Lung (tissue), 12 donors: Measurements from ENCODE around the gene KBTBD12. TPM values are rescaled to one million over a fixed set of nuclear protein-coding genes. Genes with fewer than 3 reads are reported as not detected.

ENCODE experiments used
- ATAC-seq: fragments of 200-7000 bp; cut with Tn5 transposase; one replicate; pipeline ENCODE4 v1.9.1; 2020; ENCODE audit warnings: moderate number of reproducible peaks; ENCODE audit not compliant: insufficient read depth, low FRiP score
- DNase-seq, 3 donors: peaks; one replicate each; pipeline ENCODE4 v3.0.0-alpha.2; 2013 to 2017
- H3K27ac ChIP-seq, 2 donors: one replicate each; pipeline ENCODE4 v1.5.1; 2013; ENCODE audit warnings: mild to moderate bottlenecking in 2 of 2, moderate library complexity in 2 of 2, control low read depth in 1 of 2, inconsistent platforms in 1 of 2, low read depth in 1 of 2, low read length in 1 of 2
- H3K27me3 ChIP-seq, 3 donors: one replicate each; pipeline ENCODE4 v1.5.1; 2013; ENCODE audit warnings: low read length in 2 of 3; ENCODE audit not compliant: control insufficient read depth in 3 of 3, insufficient read depth in 3 of 3
- H3K36me3 ChIP-seq, 4 donors: one replicate each; pipeline ENCODE4 v1.5.1; 2013; ENCODE audit warnings: low read length in 4 of 4, mild to moderate bottlenecking in 1 of 4, moderate library complexity in 1 of 4; ENCODE audit not compliant: control insufficient read depth in 4 of 4, insufficient read depth in 4 of 4
- H3K4me1 ChIP-seq, 5 donors: one replicate each; pipeline ENCODE4 v1.5.1; 2013; ENCODE audit warnings: low read length in 5 of 5, mild to moderate bottlenecking in 2 of 5, moderate library complexity in 1 of 5; ENCODE audit not compliant: control insufficient read depth in 5 of 5, insufficient read depth in 5 of 5
- H3K4me3 ChIP-seq: one replicate; pipeline ENCODE4 v1.5.1; 2013; ENCODE audit warnings: mild to moderate bottlenecking, control low read depth, moderate library complexity
- H3K9ac ChIP-seq, 2 donors: one replicate each; pipeline ENCODE4 v1.5.1; 2013; ENCODE audit warnings: low read length in 2 of 2, control low read depth in 1 of 2; ENCODE audit not compliant: insufficient read depth in 1 of 2
- H3K9me3 ChIP-seq, 4 donors: one replicate each; pipeline ENCODE4 v1.5.1; 2013; ENCODE audit warnings: low read length in 3 of 4, mild to moderate bottlenecking in 1 of 4, moderate library complexity in 1 of 4; ENCODE audit not compliant: control insufficient read depth in 4 of 4, insufficient read depth in 3 of 4
- WGBS, 2 donors: extraction: QIAGEN DNeasy Blood & Tissue Kit; methylation state at CpG; one replicate each; pipeline ENCODE4 v1.1.7; 2013; 5-methylcytosine and 5-hydroxymethylcytosine counted together
- polyA plus RNA-seq, 2 donors: library from polyadenylated mRNA; stranded (reverse); fragments of 200-250 nt; gene quantifications; one replicate each; pipeline ENCODE4 v1.2.1, GENCODE V29; 2013
- total RNA-seq, 2 donors: library from RNA; depleted of rRNA in 1 of 2; stranded (reverse); fragments of >200 nt in 1 of 2; gene quantifications; one replicate each; pipeline ENCODE4 v1.2.1, GENCODE V29; 2014 to 2021
- TF ChIP-seq, protein P1 (sequence below): IDR thresholded peaks from 2 replicates; pipeline ENCODE4 v1.5.1; 2012; ENCODE audit warnings: mild to moderate bottlenecking; ENCODE audit errors: control extremely low read depth, extremely low read depth
- donor health status: control.
- donor health status: control.
- donor health status: Bipolar disorder and iron deficiency.
- donor health status: healthy.
- donor health status: DM: yes; HTN: yes; CAD: no.

The KBTBD12 gene
- total and polyA plus RNA-seq, 4 donors = 0.29 to 3.1 (median 0.62) TPM

DNA sequence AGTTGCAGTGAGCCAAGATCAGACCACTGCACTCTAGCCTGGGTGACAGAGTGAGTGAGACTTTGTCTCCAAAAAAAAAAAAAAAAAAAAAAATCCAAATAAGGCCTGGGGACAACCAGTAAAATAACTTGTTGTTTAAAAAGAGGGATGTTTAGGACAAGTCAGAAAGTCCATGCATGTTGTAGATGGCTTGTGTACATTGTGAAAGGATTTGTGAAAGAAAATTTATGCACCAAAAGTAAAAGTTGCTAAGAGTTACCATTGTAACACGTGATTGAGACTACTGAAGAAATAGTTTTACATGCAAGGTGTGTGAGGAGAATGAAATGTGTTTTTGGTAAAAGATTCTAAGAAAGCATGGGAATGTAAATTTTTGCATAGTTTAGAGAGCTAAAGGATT is 101.5 kb downstream of the KBTBD12 start:
- H3K4me1 ChIP-seq = peaks cover 0 to 2% (median 0%) of the 10 kb centered on the region in 5 donors

DNA sequence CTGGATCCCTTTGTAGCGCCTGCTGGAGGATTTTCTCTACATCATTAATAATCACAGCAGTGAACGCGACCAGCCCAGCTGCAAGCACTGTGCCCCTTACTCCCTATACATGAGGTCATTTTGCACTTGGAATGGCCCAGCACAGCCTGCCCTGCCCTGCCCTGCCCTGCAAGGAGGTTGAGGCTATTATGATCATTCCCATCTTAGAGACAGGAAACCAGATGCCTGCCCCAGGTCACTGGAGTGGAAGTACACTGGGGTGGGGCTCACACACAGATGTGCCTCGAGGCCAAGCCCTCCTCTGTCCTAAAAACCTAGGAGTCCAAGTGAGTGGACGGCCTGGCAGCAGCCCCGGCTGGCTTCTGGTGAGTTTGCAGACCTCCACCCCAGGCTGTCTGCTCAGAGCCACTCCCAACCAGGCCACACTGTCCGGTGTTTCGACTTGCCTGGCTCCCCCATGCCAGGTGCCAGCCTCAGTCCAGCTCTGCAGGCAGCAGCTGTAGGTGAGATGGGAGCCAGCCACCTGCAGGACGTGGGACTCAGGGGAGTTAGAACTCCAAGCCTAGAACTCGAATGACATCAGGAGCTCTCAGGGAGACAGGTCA is 106.8 kb downstream of the KBTBD12 start:
- ATAC-seq (no peak), DNase-seq (no peak)
- Histone ChIP-seq H3K4me1 (no peaks in the 10 kb centered on the region), H3K9ac (no peak overlapping the region), H3K36me3 (no peaks in the 10 kb centered on the region), H3K27me3 (peaks cover 0 to 3% (median 0%) of the 10 kb centered on the region in 3 donors), H3K9me3 (no peaks in the 10 kb centered on the region), H3K4me3 (no peak overlapping the region), H3K27ac (no peak overlapping the region)
- 80 to 90% methylated on average over 10 of the region's 10 CpGs for WGBS, 2 donors
- TF ChIP-seq, protein P1, sequence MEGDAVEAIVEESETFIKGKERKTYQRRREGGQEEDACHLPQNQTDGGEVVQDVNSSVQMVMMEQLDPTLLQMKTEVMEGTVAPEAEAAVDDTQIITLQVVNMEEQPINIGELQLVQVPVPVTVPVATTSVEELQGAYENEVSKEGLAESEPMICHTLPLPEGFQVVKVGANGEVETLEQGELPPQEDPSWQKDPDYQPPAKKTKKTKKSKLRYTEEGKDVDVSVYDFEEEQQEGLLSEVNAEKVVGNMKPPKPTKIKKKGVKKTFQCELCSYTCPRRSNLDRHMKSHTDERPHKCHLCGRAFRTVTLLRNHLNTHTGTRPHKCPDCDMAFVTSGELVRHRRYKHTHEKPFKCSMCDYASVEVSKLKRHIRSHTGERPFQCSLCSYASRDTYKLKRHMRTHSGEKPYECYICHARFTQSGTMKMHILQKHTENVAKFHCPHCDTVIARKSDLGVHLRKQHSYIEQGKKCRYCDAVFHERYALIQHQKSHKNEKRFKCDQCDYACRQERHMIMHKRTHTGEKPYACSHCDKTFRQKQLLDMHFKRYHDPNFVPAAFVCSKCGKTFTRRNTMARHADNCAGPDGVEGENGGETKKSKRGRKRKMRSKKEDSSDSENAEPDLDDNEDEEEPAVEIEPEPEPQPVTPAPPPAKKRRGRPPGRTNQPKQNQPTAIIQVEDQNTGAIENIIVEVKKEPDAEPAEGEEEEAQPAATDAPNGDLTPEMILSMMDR = no peak

More for the DNA sequence above, 101.5 kb downstream of the KBTBD12 start:
- no peak for ATAC-seq
- Histone ChIP-seq H3K36me3 (no peaks in the 10 kb centered on the region), H3K9me3 (no peaks in the 10 kb centered on the region), H3K27ac (no peak overlapping the region), H3K9ac (no peak overlapping the region), H3K4me3 (no peak overlapping the region), H3K27me3 (no peaks in the 10 kb centered on the region)
- 90 to 96% methylated on average over 1 of the region's 1 CpG for WGBS, 2 donors
- TF ChIP-seq, protein P1 = no peak
- DNase-seq = no peak

DNA sequence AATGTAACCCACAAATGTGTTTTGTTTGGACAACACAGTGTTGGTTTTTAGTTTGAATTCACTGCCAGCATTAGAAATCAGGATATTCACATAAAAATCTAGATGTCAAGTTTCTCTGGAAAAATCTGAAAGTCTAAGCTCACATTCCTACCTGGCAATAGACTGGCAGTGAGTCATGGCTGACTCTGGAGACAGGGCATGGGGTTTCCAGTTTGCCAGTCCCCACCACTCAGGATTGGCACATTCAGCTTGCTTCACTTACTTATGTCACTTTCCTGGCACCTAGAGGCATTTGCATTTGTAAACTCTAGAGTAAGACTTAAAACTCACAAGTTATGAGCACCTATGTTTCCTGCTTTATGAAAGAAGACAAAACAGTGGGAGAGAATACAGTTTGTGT is 118.1 kb downstream of the KBTBD12 start:
- DNase-seq = no peak
- Histone ChIP-seq H3K9ac (no peak overlapping the region), H3K4me1 (peaks cover 0 to 1% (median 0%) of the 10 kb centered on the region in 5 donors), H3K4me3 (no peak overlapping the region), H3K36me3 (no peaks in the 10 kb centered on the region), H3K27me3 (peaks cover 0 to 7% (median 0%) of the 10 kb centered on the region in 3 donors), H3K9me3 (no peaks in the 10 kb centered on the region), H3K27ac (no peak overlapping the region)
- TF ChIP-seq, protein P1 = no peak
- no peak for ATAC-seq

DNA sequence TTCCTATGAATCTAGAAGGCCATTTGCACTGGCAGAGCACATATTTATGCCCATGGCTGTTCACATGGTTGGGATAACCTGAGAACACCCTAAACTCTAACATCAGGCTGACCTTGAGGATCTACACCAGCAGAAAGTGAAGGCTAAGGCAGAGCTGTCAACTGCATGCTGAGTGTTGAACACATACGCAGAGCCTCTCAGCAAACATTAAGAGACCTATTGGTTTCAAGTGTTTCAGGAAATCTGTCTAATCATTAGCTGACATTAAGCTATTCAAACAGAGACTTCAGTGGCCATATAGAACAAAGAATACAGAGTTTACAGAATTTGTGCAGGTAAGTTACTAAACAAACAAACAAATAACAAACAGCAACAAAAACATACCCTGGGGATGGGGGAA is 121.1 kb downstream of the KBTBD12 start:
- Histone ChIP-seq H3K27me3 (peaks cover 0 to 7% (median 0%) of the 10 kb centered on the region in 3 donors), H3K9me3 (no peaks in the 10 kb centered on the region), H3K36me3 (no peaks in the 10 kb centered on the region), H3K4me1 (peaks cover 0 to 7% (median 3%) of the 10 kb centered on the region in 5 donors), H3K27ac (no peak overlapping the region), H3K9ac (no peak overlapping the region), H3K4me3 (no peak overlapping the region)
- WGBS, 2 donors = 73 to 91% methylated on average over 1 of the region's 1 CpG
- ATAC-seq (no peak), DNase-seq (no peak)
- TF ChIP-seq, protein P1 = no peak
